Epithelial cell of esophagus (primary cell): ENCODE results near the gene TFF1.

ENCODE experiments used
- DNase-seq: peaks from one replicate; pipeline ENCODE4 v3.0.0; 2010; ENCODE audit warnings: low read depth
- H3K4me3 ChIP-seq: 2 replicates; pipeline ENCODE4 v1.5.1; 2011; ENCODE audit warnings: mild to moderate bottlenecking, low read length, control low read depth
- TF ChIP-seq, protein P1 (sequence below): IDR thresholded peaks from 2 replicates; pipeline ENCODE4 v1.5.1; 2011; ENCODE audit warnings: low read depth, mild to moderate bottlenecking, low read length, control low read depth, inconsistent platforms; ENCODE audit not compliant: insufficient read depth; ENCODE audit errors: missing control alignments

Gene TFF1

GRCh38 chr21:42336054-42336453 is 30.3 kb downstream of the TFF1 start:
- peak; percentile 16 for DNase-seq
- no peak overlapping the region for H3K4me3 ChIP-seq
- TF ChIP-seq, protein P1, sequence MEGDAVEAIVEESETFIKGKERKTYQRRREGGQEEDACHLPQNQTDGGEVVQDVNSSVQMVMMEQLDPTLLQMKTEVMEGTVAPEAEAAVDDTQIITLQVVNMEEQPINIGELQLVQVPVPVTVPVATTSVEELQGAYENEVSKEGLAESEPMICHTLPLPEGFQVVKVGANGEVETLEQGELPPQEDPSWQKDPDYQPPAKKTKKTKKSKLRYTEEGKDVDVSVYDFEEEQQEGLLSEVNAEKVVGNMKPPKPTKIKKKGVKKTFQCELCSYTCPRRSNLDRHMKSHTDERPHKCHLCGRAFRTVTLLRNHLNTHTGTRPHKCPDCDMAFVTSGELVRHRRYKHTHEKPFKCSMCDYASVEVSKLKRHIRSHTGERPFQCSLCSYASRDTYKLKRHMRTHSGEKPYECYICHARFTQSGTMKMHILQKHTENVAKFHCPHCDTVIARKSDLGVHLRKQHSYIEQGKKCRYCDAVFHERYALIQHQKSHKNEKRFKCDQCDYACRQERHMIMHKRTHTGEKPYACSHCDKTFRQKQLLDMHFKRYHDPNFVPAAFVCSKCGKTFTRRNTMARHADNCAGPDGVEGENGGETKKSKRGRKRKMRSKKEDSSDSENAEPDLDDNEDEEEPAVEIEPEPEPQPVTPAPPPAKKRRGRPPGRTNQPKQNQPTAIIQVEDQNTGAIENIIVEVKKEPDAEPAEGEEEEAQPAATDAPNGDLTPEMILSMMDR: no peak

DNA sequence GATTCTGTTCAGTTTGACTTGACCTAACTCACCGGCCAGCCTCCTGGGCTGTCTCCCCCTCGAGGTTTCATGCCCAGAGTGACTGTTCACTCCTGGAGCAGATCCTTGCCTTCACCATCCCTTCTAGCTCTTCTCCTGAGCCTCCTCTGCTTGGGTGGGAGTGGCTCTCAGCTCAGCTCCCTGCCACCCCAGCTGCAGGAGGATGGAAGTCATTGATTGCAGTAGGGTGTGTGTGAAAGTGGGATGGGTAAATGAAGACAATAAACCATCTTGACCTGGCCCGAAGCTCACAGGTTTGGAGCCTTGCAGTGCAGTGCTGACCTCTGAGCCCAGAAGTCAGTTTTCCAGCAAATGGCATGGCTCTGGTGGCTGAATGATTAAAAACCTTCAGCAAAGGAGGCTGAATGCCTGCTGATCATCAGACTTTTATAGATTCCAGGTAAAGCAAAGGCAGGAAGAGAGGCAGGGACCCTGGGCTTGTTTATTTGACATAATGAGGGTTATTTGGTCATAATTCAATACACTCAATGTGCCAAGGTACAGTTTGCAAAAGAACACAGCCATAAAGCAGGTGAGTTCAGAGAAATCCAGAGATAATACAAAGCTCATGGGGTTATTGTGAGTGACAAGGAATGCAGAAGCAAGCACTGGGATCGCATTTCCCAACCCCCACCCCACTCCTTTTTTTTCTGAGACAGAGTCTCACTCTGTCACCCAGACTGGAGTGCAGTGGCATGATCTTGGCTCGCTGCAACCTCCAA is 33.6 kb downstream of the TFF1 start:
- TF ChIP-seq, protein P1: no peak
- no peak overlapping the region for H3K4me3 ChIP-seq

GRCh38 chr21:42331660-42332059 is 34.7 kb downstream of the TFF1 start:
- no peak for DNase-seq
- H3K4me3 ChIP-seq: no peak overlapping the region
- TF ChIP-seq, protein P1: no peak

More for the DNA sequence above, 33.6 kb downstream of the TFF1 start:
- no peak for DNase-seq

GRCh38 chr21:42330380-42331371 is 35.7 kb downstream of the TFF1 start:
- no peak overlapping the region for H3K4me3 ChIP-seq
- DNase-seq: no peak
- TF ChIP-seq, protein P1: no peak

GRCh38 chr21:42324896-42325295 is 41.4 kb downstream of the TFF1 start:
- no peak overlapping the region for H3K4me3 ChIP-seq
- DNase-seq: no peak
- TF ChIP-seq, protein P1: no peak

GRCh38 chr21:42321845-42322244 is 44.5 kb downstream of the TFF1 start:
- no peak overlapping the region for H3K4me3 ChIP-seq
- TF ChIP-seq, protein P1: no peak
- no peak for DNase-seq
